Erythroblast (primary cell): ENCODE data around the gene COG4.

Experiments
- GATA1 ChIP-seq: IDR thresholded peaks from 2 replicates; pipeline ENCODE4 v1.6.1; 2011; ENCODE audit warnings: low read depth, mild to moderate bottlenecking, control low read depth, low read length, moderate library complexity
- POLR2A ChIP-seq: IDR thresholded peaks from 2 replicates; pipeline ENCODE4 v1.6.1; 2011; ENCODE audit warnings: mild to moderate bottlenecking, low read length

DNA sequence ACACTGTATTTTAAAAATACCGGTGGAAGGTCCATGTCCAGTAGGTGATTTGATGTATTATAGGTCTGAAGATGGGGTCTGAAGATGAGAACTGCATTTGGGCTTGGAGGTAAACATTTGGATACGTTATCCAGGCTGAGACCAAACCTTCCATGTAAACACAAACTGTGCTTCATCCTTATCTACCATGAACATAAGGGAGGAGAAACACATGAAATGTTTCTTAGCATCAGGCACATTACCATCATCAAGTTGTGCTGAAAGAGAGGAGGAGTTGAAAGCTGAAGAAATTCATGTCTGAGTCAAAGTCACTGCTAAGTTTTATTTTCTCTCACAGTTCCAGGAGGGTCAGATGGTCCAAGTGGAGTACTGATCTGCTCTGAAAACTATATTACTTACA lies 11.6 kb upstream of the COG4 start:
- TF ChIP-seq POLR2A, result no peak
- TF ChIP-seq GATA1, result no peak
